KOPT-K1 (cell line): ENCODE data around the gene CCDC57.

ENCODE experiments used
- H3K27ac ChIP-seq: fragments of 200-600 bp; sonication (generic); 2 replicates; pipeline ENCODE4 v1.5.1; 2016; ENCODE audit warnings: antibody characterized with exemption, mild to moderate bottlenecking, low read depth, low read length; ENCODE audit not compliant: poor library complexity, severe bottlenecking
- H3K36me3 ChIP-seq: fragments of 200-600 bp; sonication (generic); 2 replicates; pipeline ENCODE4 v1.5.1; 2017; ENCODE audit warnings: antibody characterized with exemption, mild to moderate bottlenecking, low read length, moderate library complexity; ENCODE audit not compliant: insufficient read depth
- H3K9me3 ChIP-seq: fragments of 200-600 bp; sonication (generic); 2 replicates; pipeline ENCODE4 v1.5.1; 2017; ENCODE audit warnings: antibody characterized with exemption, low read length, mild to moderate bottlenecking; ENCODE audit not compliant: insufficient read depth, poor library complexity, severe bottlenecking

Gene CCDC57

GRCh38 chr17:82117139-82118090 lies 95.2 kb downstream of the CCDC57 start:
- H3K36me3 ChIP-seq, result no peaks in the 10 kb centered on the region
- no peak overlapping the region for H3K27ac ChIP-seq
- H3K9me3 ChIP-seq, result peaks cover 8% of the 10 kb centered on the region

- no peaks in the 10 kb centered on the region for H3K36me3 ChIP-seq
Observed at GRCh38 chr17:82116246-82116645, 96.4 kb downstream of the CCDC57 start.

GRCh38 chr17:82114872-82115271 lies 97.8 kb downstream of the CCDC57 start:
- no peaks in the 10 kb centered on the region for H3K9me3 ChIP-seq
- H3K27ac ChIP-seq, result no peak overlapping the region
- no peaks in the 10 kb centered on the region for H3K36me3 ChIP-seq

More at GRCh38 chr17:82116246-82116645, 96.4 kb downstream of the CCDC57 start:
- no peaks in the 10 kb centered on the region for H3K9me3 ChIP-seq
- H3K27ac ChIP-seq, result no peak overlapping the region

- Histone ChIP-seq H3K9me3 (no peaks in the 10 kb centered on the region), H3K36me3 (no peaks in the 10 kb centered on the region), H3K27ac (no peak overlapping the region)
Observed at GRCh38 chr17:82114447-82114846, 98.2 kb downstream of the CCDC57 start.

- no peak overlapping the region for H3K27ac ChIP-seq
- no peaks in the 10 kb centered on the region for H3K9me3 ChIP-seq
- no peaks in the 10 kb centered on the region for H3K36me3 ChIP-seq
Observed at GRCh38 chr17:82113941-82114340, 98.7 kb downstream of the CCDC57 start.

- Histone ChIP-seq H3K9me3 (no peaks in the 10 kb centered on the region), H3K36me3 (no peaks in the 10 kb centered on the region), H3K27ac (no peak overlapping the region)
Observed at GRCh38 chr17:82113422-82113821, 99.2 kb downstream of the CCDC57 start.

GRCh38 chr17:82112914-82113311 lies 99.7 kb downstream of the CCDC57 start:
- H3K36me3 ChIP-seq, result no peaks in the 10 kb centered on the region
- no peak overlapping the region for H3K27ac ChIP-seq
- H3K9me3 ChIP-seq, result no peaks in the 10 kb centered on the region

GRCh38 chr17:82112181-82112913 lies 100.3 kb downstream of the CCDC57 start:
- H3K27ac ChIP-seq, result no peak overlapping the region
- no peaks in the 10 kb centered on the region for H3K36me3 ChIP-seq
- H3K9me3 ChIP-seq, result no peaks in the 10 kb centered on the region

- H3K36me3 ChIP-seq, result no peaks in the 10 kb centered on the region
- H3K9me3 ChIP-seq, result no peaks in the 10 kb centered on the region
- no peak overlapping the region for H3K27ac ChIP-seq
Observed at GRCh38 chr17:82110298-82110697, 102.3 kb downstream of the CCDC57 start.

- H3K27ac ChIP-seq, result no peak overlapping the region
- H3K9me3 ChIP-seq, result no peaks in the 10 kb centered on the region
- H3K36me3 ChIP-seq, result no peaks in the 10 kb centered on the region
Observed at GRCh38 chr17:82108961-82109475, 103.6 kb downstream of the CCDC57 start.

GRCh38 chr17:82108496-82108945 lies 104.1 kb downstream of the CCDC57 start:
- no peak overlapping the region for H3K27ac ChIP-seq
- H3K9me3 ChIP-seq, result no peaks in the 10 kb centered on the region
- no peaks in the 10 kb centered on the region for H3K36me3 ChIP-seq

- Histone ChIP-seq H3K36me3 (no peaks in the 10 kb centered on the region), H3K27ac (no peak overlapping the region), H3K9me3 (no peaks in the 10 kb centered on the region)
Observed at GRCh38 chr17:82108038-82108437, 104.6 kb downstream of the CCDC57 start.

- Histone ChIP-seq H3K9me3 (no peaks in the 10 kb centered on the region), H3K27ac (peak overlapping the region; percentile 89), H3K36me3 (no peaks in the 10 kb centered on the region)
Observed at GRCh38 chr17:82107341-82107860, 105.2 kb downstream of the CCDC57 start.

- Histone ChIP-seq H3K36me3 (no peaks in the 10 kb centered on the region), H3K27ac (peak overlapping the region; percentile 89), H3K9me3 (no peaks in the 10 kb centered on the region)
Observed at GRCh38 chr17:82106688-82107305, 105.8 kb downstream of the CCDC57 start.
